ENCODE results near the gene BTNL3. TPM values are rescaled to one million over a fixed set of nuclear protein-coding genes. Genes with fewer than 3 reads are reported as not detected.

Gene BTNL3
- total and polyA plus RNA-seq, 2 experiments from 2014 or later, result 0.08 TPM; not detected in 1

DNA sequence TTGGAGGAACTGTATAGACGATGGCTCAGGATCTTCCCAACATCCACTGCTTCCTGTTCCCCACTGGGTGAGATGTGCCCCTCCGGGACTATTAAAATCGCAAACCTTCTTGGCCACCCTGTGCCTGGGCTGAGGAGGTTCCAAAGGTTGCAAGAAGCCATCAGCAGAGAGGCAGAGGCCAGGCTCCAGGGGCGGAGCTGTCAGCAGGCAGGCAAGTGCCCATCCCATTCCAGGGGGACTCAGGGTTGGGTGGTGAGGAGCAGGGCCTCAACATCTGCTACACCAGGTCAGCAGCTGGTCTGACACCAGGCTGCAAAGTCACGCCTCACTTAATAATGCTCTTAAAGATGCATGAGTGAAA is 2.2 kb downstream of the BTNL3 start:
- Mint-ChIP-seq H3K4me1 (no peaks in the 10 kb centered on the region), H3K36me3 (ENCODE audit: low read depth) (no peaks in the 10 kb centered on the region)
- no peak for ATAC-seq

More for the DNA sequence above, 2.2 kb downstream of the BTNL3 start:
- Histone ChIP-seq H3K4me1 (ENCODE audit: insufficient read depth) (no peaks in the 10 kb centered on the region), H4K20me1 (replicated peaks; ENCODE audit: insufficient read depth) (no peaks in the 10 kb centered on the region), H3K79me2 (replicated peaks; ENCODE audit: insufficient read depth) (no peaks in the 10 kb centered on the region), H3K9me2 (ENCODE audit: insufficient read depth) (no peaks in the 10 kb centered on the region), H2AFZ (no peak overlapping the region), H3K27me3 (ENCODE audit: insufficient read depth) (no peaks in the 10 kb centered on the region), H3K4me3 (no peak overlapping the region), H3F3A (replicated peaks; ENCODE audit: low read depth) (no peaks in the 10 kb centered on the region), H3K36me3 (ENCODE audit: insufficient read depth) (no peaks in the 10 kb centered on the region), H3K27ac (ENCODE audit: low read depth) (no peak overlapping the region), H3K4me2 (no peak overlapping the region)
- no peak for DNase-seq (ENCODE audit: low spot score)
- TF ChIP-seq ZNF114 (CRISPR knock-in tag; IDR thresholded peaks at IDR 0.05) (no peak), ZNF331 (CRISPR knock-in tag; IDR thresholded peaks at IDR 0.05; ENCODE audit: low read depth) (no peak), JUNB (IDR thresholded peaks at IDR 0.05; ENCODE audit: unreplicated experiment) (no peak), EZH2phosphoT487 (IDR thresholded peaks at IDR 0.05; ENCODE audit: unreplicated experiment) (no peak), CREB1 (CRISPR knock-in tag; IDR thresholded peaks at IDR 0.05; ENCODE audit: low read depth) (no peak), EZH2 (IDR thresholded peaks at IDR 0.05; ENCODE audit: low read depth, unreplicated experiment) (no peak)
- TF ChIP-seq, protein P1, sequence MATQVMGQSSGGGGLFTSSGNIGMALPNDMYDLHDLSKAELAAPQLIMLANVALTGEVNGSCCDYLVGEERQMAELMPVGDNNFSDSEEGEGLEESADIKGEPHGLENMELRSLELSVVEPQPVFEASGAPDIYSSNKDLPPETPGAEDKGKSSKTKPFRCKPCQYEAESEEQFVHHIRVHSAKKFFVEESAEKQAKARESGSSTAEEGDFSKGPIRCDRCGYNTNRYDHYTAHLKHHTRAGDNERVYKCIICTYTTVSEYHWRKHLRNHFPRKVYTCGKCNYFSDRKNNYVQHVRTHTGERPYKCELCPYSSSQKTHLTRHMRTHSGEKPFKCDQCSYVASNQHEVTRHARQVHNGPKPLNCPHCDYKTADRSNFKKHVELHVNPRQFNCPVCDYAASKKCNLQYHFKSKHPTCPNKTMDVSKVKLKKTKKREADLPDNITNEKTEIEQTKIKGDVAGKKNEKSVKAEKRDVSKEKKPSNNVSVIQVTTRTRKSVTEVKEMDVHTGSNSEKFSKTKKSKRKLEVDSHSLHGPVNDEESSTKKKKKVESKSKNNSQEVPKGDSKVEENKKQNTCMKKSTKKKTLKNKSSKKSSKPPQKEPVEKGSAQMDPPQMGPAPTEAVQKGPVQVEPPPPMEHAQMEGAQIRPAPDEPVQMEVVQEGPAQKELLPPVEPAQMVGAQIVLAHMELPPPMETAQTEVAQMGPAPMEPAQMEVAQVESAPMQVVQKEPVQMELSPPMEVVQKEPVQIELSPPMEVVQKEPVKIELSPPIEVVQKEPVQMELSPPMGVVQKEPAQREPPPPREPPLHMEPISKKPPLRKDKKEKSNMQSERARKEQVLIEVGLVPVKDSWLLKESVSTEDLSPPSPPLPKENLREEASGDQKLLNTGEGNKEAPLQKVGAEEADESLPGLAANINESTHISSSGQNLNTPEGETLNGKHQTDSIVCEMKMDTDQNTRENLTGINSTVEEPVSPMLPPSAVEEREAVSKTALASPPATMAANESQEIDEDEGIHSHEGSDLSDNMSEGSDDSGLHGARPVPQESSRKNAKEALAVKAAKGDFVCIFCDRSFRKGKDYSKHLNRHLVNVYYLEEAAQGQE (IDR thresholded peaks at IDR 0.05; ENCODE audit: unreplicated experiment), result no peak
- TF ChIP-seq, protein P2, sequence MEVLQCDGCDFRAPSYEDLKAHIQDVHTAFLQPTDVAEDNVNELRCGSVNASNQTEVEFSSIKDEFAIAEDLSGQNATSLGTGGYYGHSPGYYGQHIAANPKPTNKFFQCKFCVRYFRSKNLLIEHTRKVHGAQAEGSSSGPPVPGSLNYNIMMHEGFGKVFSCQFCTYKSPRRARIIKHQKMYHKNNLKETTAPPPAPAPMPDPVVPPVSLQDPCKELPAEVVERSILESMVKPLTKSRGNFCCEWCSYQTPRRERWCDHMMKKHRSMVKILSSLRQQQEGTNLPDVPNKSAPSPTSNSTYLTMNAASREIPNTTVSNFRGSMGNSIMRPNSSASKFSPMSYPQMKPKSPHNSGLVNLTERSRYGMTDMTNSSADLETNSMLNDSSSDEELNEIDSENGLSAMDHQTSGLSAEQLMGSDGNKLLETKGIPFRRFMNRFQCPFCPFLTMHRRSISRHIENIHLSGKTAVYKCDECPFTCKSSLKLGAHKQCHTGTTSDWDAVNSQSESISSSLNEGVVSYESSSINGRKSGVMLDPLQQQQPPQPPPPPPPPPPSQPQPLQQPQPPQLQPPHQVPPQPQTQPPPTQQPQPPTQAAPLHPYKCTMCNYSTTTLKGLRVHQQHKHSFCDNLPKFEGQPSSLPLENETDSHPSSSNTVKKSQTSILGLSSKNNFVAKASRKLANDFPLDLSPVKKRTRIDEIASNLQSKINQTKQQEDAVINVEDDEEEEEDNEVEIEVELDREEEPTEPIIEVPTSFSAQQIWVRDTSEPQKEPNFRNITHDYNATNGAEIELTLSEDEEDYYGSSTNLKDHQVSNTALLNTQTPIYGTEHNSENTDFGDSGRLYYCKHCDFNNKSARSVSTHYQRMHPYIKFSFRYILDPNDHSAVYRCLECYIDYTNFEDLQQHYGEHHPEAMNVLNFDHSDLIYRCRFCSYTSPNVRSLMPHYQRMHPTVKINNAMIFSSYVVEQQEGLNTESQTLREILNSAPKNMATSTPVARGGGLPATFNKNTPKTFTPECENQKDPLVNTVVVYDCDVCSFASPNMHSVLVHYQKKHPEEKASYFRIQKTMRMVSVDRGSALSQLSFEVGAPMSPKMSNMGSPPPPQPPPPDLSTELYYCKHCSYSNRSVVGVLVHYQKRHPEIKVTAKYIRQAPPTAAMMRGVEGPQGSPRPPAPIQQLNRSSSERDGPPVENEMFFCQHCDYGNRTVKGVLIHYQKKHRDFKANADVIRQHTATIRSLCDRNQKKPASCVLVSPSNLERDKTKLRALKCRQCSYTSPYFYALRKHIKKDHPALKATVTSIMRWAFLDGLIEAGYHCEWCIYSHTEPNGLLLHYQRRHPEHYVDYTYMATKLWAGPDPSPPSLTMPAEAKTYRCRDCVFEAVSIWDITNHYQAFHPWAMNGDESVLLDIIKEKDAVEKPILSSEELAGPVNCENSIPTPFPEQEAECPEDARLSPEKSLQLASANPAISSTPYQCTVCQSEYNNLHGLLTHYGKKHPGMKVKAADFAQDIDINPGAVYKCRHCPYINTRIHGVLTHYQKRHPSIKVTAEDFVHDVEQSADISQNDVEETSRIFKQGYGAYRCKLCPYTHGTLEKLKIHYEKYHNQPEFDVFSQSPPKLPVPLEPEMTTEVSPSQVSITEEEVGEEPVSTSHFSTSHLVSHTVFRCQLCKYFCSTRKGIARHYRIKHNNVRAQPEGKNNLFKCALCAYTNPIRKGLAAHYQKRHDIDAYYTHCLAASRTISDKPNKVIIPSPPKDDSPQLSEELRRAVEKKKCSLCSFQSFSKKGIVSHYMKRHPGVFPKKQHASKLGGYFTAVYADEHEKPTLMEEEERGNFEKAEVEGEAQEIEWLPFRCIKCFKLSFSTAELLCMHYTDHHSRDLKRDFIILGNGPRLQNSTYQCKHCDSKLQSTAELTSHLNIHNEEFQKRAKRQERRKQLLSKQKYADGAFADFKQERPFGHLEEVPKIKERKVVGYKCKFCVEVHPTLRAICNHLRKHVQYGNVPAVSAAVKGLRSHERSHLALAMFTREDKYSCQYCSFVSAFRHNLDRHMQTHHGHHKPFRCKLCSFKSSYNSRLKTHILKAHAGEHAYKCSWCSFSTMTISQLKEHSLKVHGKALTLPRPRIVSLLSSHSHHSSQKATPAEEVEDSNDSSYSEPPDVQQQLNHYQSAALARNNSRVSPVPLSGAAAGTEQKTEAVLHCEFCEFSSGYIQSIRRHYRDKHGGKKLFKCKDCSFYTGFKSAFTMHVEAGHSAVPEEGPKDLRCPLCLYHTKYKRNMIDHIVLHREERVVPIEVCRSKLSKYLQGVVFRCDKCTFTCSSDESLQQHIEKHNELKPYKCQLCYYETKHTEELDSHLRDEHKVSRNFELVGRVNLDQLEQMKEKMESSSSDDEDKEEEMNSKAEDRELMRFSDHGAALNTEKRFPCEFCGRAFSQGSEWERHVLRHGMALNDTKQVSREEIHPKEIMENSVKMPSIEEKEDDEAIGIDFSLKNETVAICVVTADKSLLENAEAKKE (CRISPR knock-in tag; IDR thresholded peaks at IDR 0.05), result no peak
- H3K27me3 Mint-ChIP-seq (ENCODE audit: insufficient read depth, low read depth, poor library complexity), result no peaks in the 10 kb centered on the region
- H3K9me3 Mint-ChIP-seq, result no peaks in the 10 kb centered on the region
- no peak overlapping the region for H3K4me3 Mint-ChIP-seq
- no peak overlapping the region for H3K27ac Mint-ChIP-seq

Data from GM23338 (cell line).